HepG2 (cell line): Measurements from ENCODE around the gene NEURL1. TPM values are rescaled to one million over a fixed set of nuclear protein-coding genes. Genes with fewer than 3 reads are reported as not detected.

ENCODE experiments used
- ATAC-seq: fragments of 200-7000 bp; cut with Tn5 transposase; 3 replicates; pipeline ENCODE4 v1.9.1; 2020; ENCODE audit warnings: mild to moderate bottlenecking, moderate library complexity
- BruUV-seq: library from RNA; stranded (reverse); fragments of 400-500 nt; replicated peaks from 2 replicates; lab custom pipeline; 2021; lab: Mats Ljungman, UMichigan
- CTCF ChIA-PET: fragments of 300-600 bp; formaldehyde crosslinking; extraction: SDS; loops from one replicate; lab custom pipeline; 2021; ENCODE audit warnings: low total read pairs, inconsistent platforms, low intra/inter-chr PET ratio; lab: Yijun Ruan, JAX
- POLR2A ChIA-PET: fragments of 350-600 bp; sonication (Branson Sonifier 250); formaldehyde crosslinking; loops from one replicate; lab custom pipeline; 2020; ENCODE audit warnings: antibody characterized with exemption, inconsistent platforms; lab: Yijun Ruan, JAX
- DNase-seq: peaks from one replicate; pipeline ENCODE4 v3.0.0-alpha.2; 2015; ENCODE audit warnings: low spot score
- FAIRE-seq: peaks from 3 replicates; lab custom pipeline; 2011; peaks lifted over from hg19 to GRCh38; lab: Jason Lieb, UNC
- H2AFZ ChIP-seq: one replicate; pipeline ENCODE4 v1.6.1; 2011; ENCODE audit warnings: low read length, inconsistent platforms
- H3K27ac ChIP-seq: fragments of 300-600 bp; 3 replicates; pipeline ENCODE4 v1.8.0; 2011; ENCODE audit warnings: mixed run types, mild to moderate bottlenecking, mixed read lengths, low read length, inconsistent platforms; ENCODE audit not compliant: insufficient read depth; ENCODE audit errors: extremely low read length
- H3K27me3 ChIP-seq, 2 experiments: fragments of 200-600 bp in 1 of 2; 2 replicates in 1 of 2; 3 replicates in 1 of 2; pipeline versions ENCODE4 v1.6.0 to v1.8.0; 2011; ENCODE audit warnings: low read length in 2 of 2, mild to moderate bottlenecking in 2 of 2, moderate library complexity in 2 of 2, inconsistent platforms in 1 of 2; ENCODE audit not compliant: insufficient read depth in 2 of 2, control insufficient read depth in 1 of 2
- H3K36me3 ChIP-seq, 2 experiments: fragments of 200-600 bp in 1 of 2; replicated peaks in 1 of 2; 2 replicates in 1 of 2; 3 replicates in 1 of 2; pipeline versions ENCODE4 v1.5.1 to v1.8.0; 2011; ENCODE audit warnings: low read length in 2 of 2, inconsistent platforms in 1 of 2; ENCODE audit not compliant: insufficient read depth in 2 of 2, control insufficient read depth in 1 of 2
- H3K4me1 ChIP-seq: 2 replicates; pipeline ENCODE4 v1.5.1; 2012; ENCODE audit warnings: low read length, inconsistent platforms; ENCODE audit not compliant: insufficient read depth
- H3K4me2 ChIP-seq: 2 replicates; pipeline ENCODE4 v1.6.0; 2011; ENCODE audit warnings: low read depth, low read length, inconsistent platforms
- H3K4me3 ChIP-seq, 3 experiments: fragments of 200-600 bp in 1 of 3; sonication (generic), shearing (Covaris generic) in 1 of 3; replicated peaks in 1 of 3; 2 replicates each; pipeline ENCODE4 v1.5.1; 2011 to 2016; ENCODE audit warnings: low read length in 3 of 3, inconsistent platforms in 2 of 3, low read depth in 2 of 3, mild to moderate bottlenecking in 2 of 3, control low read depth in 1 of 3, mixed read lengths in 1 of 3; ENCODE audit not compliant: insufficient read depth in 1 of 3
- H3K79me2 ChIP-seq: one replicate; pipeline ENCODE4 v1.6.1; 2011; ENCODE audit warnings: low read length, inconsistent platforms; ENCODE audit not compliant: insufficient read depth
- H3K9ac ChIP-seq: 2 replicates; pipeline ENCODE4 v1.6.0; 2011; ENCODE audit warnings: mild to moderate bottlenecking, low read depth, low read length, inconsistent platforms; ENCODE audit not compliant: insufficient read depth
- H3K9me3 ChIP-seq: 2 replicates; pipeline ENCODE4 v1.5.1; 2012; ENCODE audit warnings: mild to moderate bottlenecking, low read length
- H4K20me1 ChIP-seq: 2 replicates; pipeline ENCODE4 v1.6.0; 2011; ENCODE audit warnings: inconsistent platforms, mild to moderate bottlenecking, low read length, moderate library complexity; ENCODE audit not compliant: insufficient read depth
- CC2D1A ChIP-seq: sonication (generic); formaldehyde crosslinking; IDR thresholded peaks from 2 replicates; pipeline ENCODE4 v1.8.1; 2023; ENCODE audit warnings: mild to moderate bottlenecking, missing genetic modification reagents
- CCAR2 ChIP-seq: fragments of 200-400 bp; formaldehyde crosslinking; optimal IDR thresholded peaks from 2 replicates; pipeline ENCODE3; 2018; ENCODE audit warnings: low read depth, mild to moderate bottlenecking, low read length, moderate library complexity
- CHD4 ChIP-seq: fragments of 200-600 bp; sonication (generic); IDR thresholded peaks from 2 replicates; pipeline ENCODE4 v1.7.0; 2017; ENCODE audit warnings: mild to moderate bottlenecking, low read length, borderline replicate concordance
- JARID2 ChIP-seq: sonication (generic); formaldehyde crosslinking; IDR thresholded peaks from 2 replicates; pipeline ENCODE4 v1.8.1; 2023; ENCODE audit warnings: missing genetic modification reagents, inconsistent platforms; ENCODE audit not compliant: insufficient replicate concordance
- NR2F1 ChIP-seq, 2 experiments: fragments of 450-650 bp in 1 of 2; formaldehyde crosslinking in 1 of 2; IDR thresholded peaks; 2 replicates each; pipeline versions ENCODE4 v1.5.0 to v1.6.1; 2016 to 2020; ENCODE audit warnings: mild to moderate bottlenecking in 1 of 2, missing compliant biosample characterization in 1 of 2, missing genetic modification reagents in 1 of 2, moderate library complexity in 1 of 2
- REPIN1 ChIP-seq: sonication (generic); formaldehyde crosslinking; IDR thresholded peaks from 2 replicates; pipeline ENCODE4 v1.8.0; 2022; ENCODE audit warnings: missing genetic modification reagents, low read depth, mild to moderate bottlenecking, borderline replicate concordance
- RFXAP ChIP-seq: sonication (generic); formaldehyde crosslinking; IDR thresholded peaks from 2 replicates; pipeline ENCODE4 v1.4.0; 2020; ENCODE audit warnings: missing genetic modification reagents, borderline replicate concordance
- TEAD2 ChIP-seq: sonication (generic); formaldehyde crosslinking; IDR thresholded peaks from 2 replicates; pipeline ENCODE4 v1.9.0; 2021; ENCODE audit warnings: missing genetic modification reagents
- TGIF2 ChIP-seq: IDR thresholded peaks from 2 replicates; pipeline ENCODE4 v1.6.1; 2016; ENCODE audit warnings: control low read depth, missing compliant biosample characterization
- ZBTB37 ChIP-seq: sonication (generic); formaldehyde crosslinking; IDR thresholded peaks from 2 replicates; pipeline ENCODE4 v1.4.0; 2020; ENCODE audit warnings: mild to moderate bottlenecking, missing genetic modification reagents
- ZBTB4 ChIP-seq: sonication (generic); formaldehyde crosslinking; IDR thresholded peaks from 2 replicates; pipeline ENCODE4 v1.4.0; 2020; ENCODE audit warnings: missing genetic modification reagents, mild to moderate bottlenecking, borderline replicate concordance
- ZNF253 ChIP-seq: sonication (generic); formaldehyde crosslinking; IDR thresholded peaks from 2 replicates; pipeline ENCODE4 v1.8.0; 2022; ENCODE audit warnings: mild to moderate bottlenecking, missing genetic modification reagents, borderline replicate concordance
- ZNF280B ChIP-seq: sonication (generic); formaldehyde crosslinking; IDR thresholded peaks from 2 replicates; pipeline ENCODE4 v1.5.0; 2020; ENCODE audit warnings: missing genetic modification reagents, mild to moderate bottlenecking, borderline replicate concordance
- ZNF331 ChIP-seq: sonication (generic); formaldehyde crosslinking; IDR thresholded peaks from 2 replicates; pipeline ENCODE4 v1.4.0; 2020; ENCODE audit warnings: missing genetic modification reagents
- WGBS: methylation state at CpG from one replicate; pipeline ENCODE4 v1.1.6; 2017; ENCODE audit warnings: low lambda C conversion rate; 5-methylcytosine and 5-hydroxymethylcytosine counted together
- in situ Hi-C: cut with HindIII; loops from 2 replicates; pipeline ENCODE4 v1.10.0; 2017; ENCODE audit warnings: low pct_unique_long_range_greater_than_20kb; ENCODE audit not compliant: extremely low pct_ligation_motif_present
- intact Hi-C: fragments of 100-400 bp; cut with micrococcal nuclease; formaldehyde crosslinking; loops from one replicate; pipeline ENCODE4 v1.10.0; 2022; ENCODE audit not compliant: unreplicated experiment
- polyA plus RNA-seq, 8 experiments: library from polyadenylated mRNA; depleted of rRNA in 3 of 8; stranded (reverse) in 7 of 8; unstranded in 1 of 8; fragments of >200 nt; fragmentation: Illumina TruSeq in 4 of 8; extraction: Trizol in 4 of 8; gene quantifications; 2 replicates each; pipeline versions ENCODE4 v1.2.1 to v1.2.3, GENCODE V29; 2011 to 2016; ENCODE audit warnings: low read depth in 4 of 8, missing spikeins in 1 of 8, mixed read lengths in 1 of 8; ENCODE audit not compliant: insufficient read depth in 1 of 8
- total RNA-seq, 5 experiments: library from RNA; depleted of rRNA; stranded (reverse); fragments of >200 nt; fragmentation: Illumina TruSeq; extraction: Trizol; gene quantifications; 2 replicates each; pipeline ENCODE4 v1.2.3, GENCODE V29; 2016; ENCODE audit warnings: low read depth in 1 of 5
- TF ChIP-seq, protein P1 (sequence below): sonication (generic); formaldehyde crosslinking; IDR thresholded peaks from 2 replicates; pipeline ENCODE4 v1.4.0; 2020; ENCODE audit warnings: mild to moderate bottlenecking, missing genetic modification reagents

NEURL1 gene
- total and polyA plus RNA-seq, 2 of the 13 experiments (the other 11 are each of a cell fraction or from before 2014, with no cell fraction given): not detected

DNA sequence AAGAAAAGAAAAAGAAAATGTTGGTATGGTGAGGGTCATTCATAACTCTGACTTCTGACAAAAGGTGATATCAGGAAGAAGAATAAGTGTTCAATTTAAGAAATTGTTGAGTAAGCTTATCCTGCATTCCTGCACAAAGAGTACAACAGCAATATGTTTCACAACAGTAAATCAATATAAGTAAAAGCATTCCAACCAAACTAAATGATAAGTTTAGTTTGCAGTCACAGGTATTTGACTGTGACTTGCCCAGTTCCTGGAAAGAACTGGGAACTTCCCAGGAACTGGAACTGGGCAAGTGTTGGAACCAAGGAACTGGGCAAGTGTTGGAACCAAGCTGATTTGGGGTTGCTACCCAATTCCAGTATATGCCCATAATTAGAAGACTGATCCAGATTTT lies 35.0 kb downstream of the NEURL1 start (continued):
- TF ChIP-seq ZBTB37 (CRISPR knock-in tag) (no peak), NR2F1 (CRISPR knock-in tag; IDR thresholded peaks at IDR 0.05) (no peak)
- TF ChIP-seq, protein P1, sequence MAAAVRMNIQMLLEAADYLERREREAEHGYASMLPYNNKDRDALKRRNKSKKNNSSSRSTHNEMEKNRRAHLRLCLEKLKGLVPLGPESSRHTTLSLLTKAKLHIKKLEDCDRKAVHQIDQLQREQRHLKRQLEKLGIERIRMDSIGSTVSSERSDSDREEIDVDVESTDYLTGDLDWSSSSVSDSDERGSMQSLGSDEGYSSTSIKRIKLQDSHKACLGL: no peak

- no peaks in the 10 kb centered on the region for H4K20me1 ChIP-seq
- BruUV-seq: no TSS peak
- in situ Hi-C loops (no loop called here), intact Hi-C loops (no loop called here)
- no peak overlapping the region for H3K9ac ChIP-seq
- no peaks in the 10 kb centered on the region for H3K4me1 ChIP-seq
- no peak overlapping the region for H3K27ac ChIP-seq
- ATAC-seq: no peak
- no peak overlapping the region for H3K4me2 ChIP-seq
- FAIRE-seq: no peak
- POLR2A ChIA-PET: no interaction called here
- H3K79me2 ChIP-seq: no peaks in the 10 kb centered on the region
- CTCF ChIA-PET: no interaction called here
- no peaks in the 10 kb centered on the region for H3K36me3 ChIP-seq
- DNase-seq: no peak
- no peak overlapping the region for H3K4me3 ChIP-seq
- H2AFZ ChIP-seq: no peak overlapping the region
- WGBS: 96% methylated on average over 1 of the region's 1 CpG
- peaks cover 0 to 6% of the 10 kb centered on the region in 2 experiments; a peak in 1 of 5 replicates for H3K27me3 ChIP-seq
- H3K9me3 ChIP-seq: no peaks in the 10 kb centered on the region
- TF ChIP-seq RFXAP (CRISPR knock-in tag) (no peak), CHD4 (no peak), JARID2 (CRISPR knock-in tag) (no peak), ZNF253 (no peak), ZBTB4 (no peak), CCAR2 (no peak), REPIN1 (CRISPR knock-in tag) (no peak), CC2D1A (CRISPR knock-in tag) (no peak), TGIF2 (CRISPR knock-in tag) (no peak), ZNF280B (CRISPR knock-in tag) (no peak), TEAD2 (no peak), ZNF331 (no peak)
These were observed 36.0 kb downstream of the NEURL1 start for GRCh38 chr10:103529539-103529938.
